Measurements from ENCODE around the gene LGI2.

- TF ChIP-seq CTCF (IDR thresholded peaks at IDR 0.05 in 4 of 5, conservative IDR thresholded peaks at IDR 0.05 in 1 of 5), result no peak
- no peak for TF ChIP-seq POLR2A (IDR thresholded peaks at IDR 0.05)
Measured at GRCh38 chr4:25069014-25069413, 38.3 kb upstream of the LGI2 start.

All from gastrocnemius medialis (tissue), 4 donors.